Endodermal cell (in vitro differentiated cells): ENCODE data around the gene PSG1. TPM values are rescaled to one million over a fixed set of nuclear protein-coding genes. Genes with fewer than 3 reads are reported as not detected.
"Not testable (repeated sequence)": the region's sequence is repeated elsewhere in the genome, so short reads cannot be mapped to it uniquely, and the experiment has no call there.

ENCODE experiments used
- DNase-seq: peaks from one replicate; pipeline ENCODE4 v3.0.0-alpha.2; 2017
- H3K27ac ChIP-seq: 2 replicates; pipeline ENCODE4 v1.5.1; 2013; ENCODE audit warnings: mild to moderate bottlenecking, low read depth, low read length, moderate library complexity
- H3K27me3 ChIP-seq: 2 replicates; pipeline ENCODE4 v1.6.1; 2013; ENCODE audit warnings: mild to moderate bottlenecking, low read length, moderate library complexity; ENCODE audit not compliant: insufficient read depth, control insufficient read depth, poor library complexity, severe bottlenecking
- H3K36me3 ChIP-seq: 2 replicates; pipeline ENCODE4 v1.7.0; 2013; ENCODE audit warnings: mild to moderate bottlenecking, low read length, moderate library complexity; ENCODE audit not compliant: control insufficient read depth, insufficient read depth
- H3K4me1 ChIP-seq: one replicate; pipeline ENCODE4 v1.7.0; 2013; ENCODE audit warnings: low read length; ENCODE audit not compliant: control insufficient read depth, insufficient read depth
- H3K4me3 ChIP-seq: 2 replicates; pipeline ENCODE4 v1.5.1; 2013; ENCODE audit warnings: mild to moderate bottlenecking, low read length, moderate library complexity
- H3K9ac ChIP-seq: 2 replicates; pipeline ENCODE4 v1.6.1; 2013; ENCODE audit warnings: mild to moderate bottlenecking, low read length, moderate library complexity; ENCODE audit not compliant: poor library complexity, severe bottlenecking; ENCODE audit errors: extremely low read depth
- H3K9me3 ChIP-seq: 2 replicates; pipeline ENCODE4 v1.6.1; 2013; ENCODE audit warnings: mild to moderate bottlenecking, low read length, moderate library complexity; ENCODE audit not compliant: control insufficient read depth
- H3K27ac Mint-ChIP-seq: 2 replicates; pipeline ENCODE4 v1.8.0; 2020; ENCODE audit warnings: mixed read lengths
- H3K27me3 Mint-ChIP-seq: 2 replicates; pipeline ENCODE4 v1.8.0; 2021; ENCODE audit warnings: mild to moderate bottlenecking, mixed read lengths; ENCODE audit not compliant: insufficient read depth
- H3K36me3 Mint-ChIP-seq: 2 replicates; pipeline ENCODE4 v1.8.0; 2020; ENCODE audit warnings: low read depth, mixed read lengths
- H3K4me1 Mint-ChIP-seq: 2 replicates; pipeline ENCODE4 v1.8.0; 2020; ENCODE audit warnings: mixed read lengths
- H3K4me3 Mint-ChIP-seq: 2 replicates; pipeline ENCODE4 v1.8.0; 2020; ENCODE audit warnings: mild to moderate bottlenecking, moderate library complexity, mixed read lengths
- H3K9me3 Mint-ChIP-seq: 2 replicates; pipeline ENCODE4 v1.8.0; 2020; ENCODE audit warnings: mild to moderate bottlenecking, mixed read lengths
- CTCF ChIP-seq: fragments of 200-600 bp; sonication (generic); conservative IDR thresholded peaks from 2 replicates; pipeline ENCODE4 v1.5.0; 2021; ENCODE audit warnings: antibody characterized with exemption, mild to moderate bottlenecking
- WGBS, 2 experiments: methylation state at CpG; one replicate each; pipeline versions ENCODE4 v1.1.5 to v1.1.7; 2013; ENCODE audit warnings: missing lambda C conversion rate in 2 of 2, mixed read lengths in 1 of 2; ENCODE audit not compliant: insufficient coverage in 1 of 2, insufficient read length in 1 of 2; 5-methylcytosine and 5-hydroxymethylcytosine counted together
- total RNA-seq, 2 donors: library from RNA; stranded (reverse); fragmentation: NEBNext Ultra II Directional in 1 of 2; extraction: Animal tissue kit (Norgen Biotek cat#: 25700) in 1 of 2; gene quantifications; 2 replicates in 1 of 2; 3 replicates in 1 of 2; pipeline ENCODE4 v1.2.1, GENCODE V29; 2021

Gene PSG1
- total RNA-seq, 2 donors from 2014 or later, result not detected

GRCh38 chr19:42874136-42874535 lies 5.4 kb downstream of the PSG1 start:
- WGBS, 2 experiments, result 89 to 91% methylated on average over 3 of the region's 3 CpGs
- H3K9me3 Mint-ChIP-seq, result peaks cover 97% of the 10 kb centered on the region
- not testable (repeated sequence) for H3K4me1 Mint-ChIP-seq, H3K36me3 Mint-ChIP-seq, H3K36me3 ChIP-seq, H3K4me1 ChIP-seq, H3K9ac ChIP-seq, H3K27ac Mint-ChIP-seq, H3K27me3 ChIP-seq, H3K27ac ChIP-seq, H3K27me3 Mint-ChIP-seq, H3K4me3 Mint-ChIP-seq, H3K9me3 ChIP-seq, DNase-seq, H3K4me3 ChIP-seq

- H3K4me3 Mint-ChIP-seq, result no peak overlapping the region
- no peak for TF ChIP-seq CTCF
- peaks cover 91% of the 10 kb centered on the region for H3K9me3 Mint-ChIP-seq
- H3K36me3 Mint-ChIP-seq, result peaks cover 2% of the 10 kb centered on the region
- no peak overlapping the region for H3K9ac ChIP-seq
- no peaks in the 10 kb centered on the region for H3K4me1 ChIP-seq
- no peak overlapping the region for H3K27ac Mint-ChIP-seq
- no peak overlapping the region for H3K4me3 ChIP-seq
- DNase-seq, result no peak
- no peaks in the 10 kb centered on the region for H3K36me3 ChIP-seq
- no peak overlapping the region for H3K27ac ChIP-seq
- no peaks in the 10 kb centered on the region for H3K4me1 Mint-ChIP-seq
- no peaks in the 10 kb centered on the region for H3K9me3 ChIP-seq
- H3K27me3 Mint-ChIP-seq, result peaks cover 3% of the 10 kb centered on the region
- H3K27me3 ChIP-seq, result no peaks in the 10 kb centered on the region
- WGBS, 2 experiments, result 33 to 81% methylated on average over 1 to 3 of the region's 3 CpGs
Measured at GRCh38 chr19:42872608-42873007, 6.9 kb downstream of the PSG1 start.

GRCh38 chr19:42857544-42857867 lies 22.0 kb downstream of the PSG1 start:
- Mint-ChIP-seq H3K27ac (no peak overlapping the region), H3K4me3 (no peak overlapping the region)

More at GRCh38 chr19:42857544-42857867, 22.0 kb downstream of the PSG1 start:
- Mint-ChIP-seq H3K9me3 (peaks cover 91% of the 10 kb centered on the region), H3K36me3 (no peaks in the 10 kb centered on the region), H3K4me1 (no peaks in the 10 kb centered on the region), H3K27me3 (no peaks in the 10 kb centered on the region)
- H3K9me3 ChIP-seq, result no peaks in the 10 kb centered on the region
- no peaks in the 10 kb centered on the region for H3K4me1 ChIP-seq
- no peak for TF ChIP-seq CTCF
- no peaks in the 10 kb centered on the region for H3K36me3 ChIP-seq
- 70% methylated on average over 5 of the region's 5 CpGs; no CpG with 5 or more reads in 1 of the 2 experiments for WGBS, 2 experiments
- no peak overlapping the region for H3K4me3 ChIP-seq
- no peak for DNase-seq
- H3K27me3 ChIP-seq, result no peaks in the 10 kb centered on the region
- no peak overlapping the region for H3K27ac ChIP-seq
- H3K9ac ChIP-seq, result no peak overlapping the region
